ENCODE data around the gene MPPED1. TPM values are rescaled to one million over a fixed set of nuclear protein-coding genes. Genes with fewer than 3 reads are reported as not detected.

Gene MPPED1
- total RNA-seq, 1 donor from 2014 or later, result 526 TPM

DNA sequence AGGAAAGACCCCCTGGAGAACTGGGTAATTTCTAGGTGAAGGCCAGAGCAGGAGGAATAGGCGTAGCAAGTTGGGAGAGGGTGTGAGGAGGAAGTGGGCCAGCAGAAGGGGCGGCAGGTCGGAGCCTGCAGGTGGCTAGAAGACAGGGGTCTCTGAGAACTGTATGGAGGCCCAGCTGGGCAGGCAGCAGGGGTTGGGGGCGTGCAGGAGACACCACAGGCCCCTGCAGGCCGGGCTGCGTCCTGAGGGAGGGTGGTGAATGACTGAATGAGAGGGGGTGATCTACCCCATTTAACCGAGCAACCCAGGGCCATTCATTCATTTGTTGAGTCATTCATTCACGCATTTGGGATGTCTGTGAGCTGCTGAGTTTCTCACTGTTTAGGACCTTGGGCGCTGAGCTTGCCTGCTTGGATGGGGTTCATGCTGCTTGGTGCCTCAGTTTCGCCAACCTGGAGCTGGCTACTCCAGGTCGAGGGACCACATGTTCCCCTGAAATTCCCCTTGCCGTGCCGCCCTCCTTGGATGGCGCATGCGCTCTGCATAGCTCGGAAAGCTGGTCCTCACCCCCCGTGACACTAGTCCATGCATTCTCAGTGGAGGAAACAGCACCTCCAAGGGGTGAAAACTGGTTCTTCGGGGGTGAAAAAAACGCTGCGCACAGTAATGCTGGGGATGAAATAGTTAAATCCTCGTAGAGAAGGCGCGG, 15.6 kb downstream of the MPPED1 start:
- no peak for FAIRE-seq
- no peak for DNase-seq (ENCODE audit: low spot score in 2 of 2)

GRCh38 chr22:43428005-43428485, 16.2 kb downstream of the MPPED1 start:
- DNase-seq (ENCODE audit: low spot score in 2 of 2) (no peak), FAIRE-seq (no peak)

DNA sequence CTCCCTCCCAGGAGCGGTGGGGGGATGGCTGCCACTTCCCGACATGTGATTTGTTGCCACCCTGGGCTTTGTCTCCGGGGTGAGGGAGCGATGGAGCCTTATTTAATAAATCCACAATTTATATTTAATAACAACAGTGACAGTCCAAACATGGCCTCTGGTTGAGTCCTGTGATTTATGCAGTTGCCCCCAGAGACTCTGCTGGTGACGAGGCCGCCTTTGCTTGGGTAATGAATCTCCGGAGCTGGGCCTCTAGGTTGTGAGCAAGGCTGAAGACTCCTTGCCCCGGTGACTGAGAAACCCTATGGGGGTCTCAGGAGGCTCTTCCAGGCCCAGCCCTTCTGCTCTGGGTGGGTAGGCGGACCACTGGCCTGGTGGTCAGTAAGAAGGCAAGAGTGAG, 16.7 kb downstream of the MPPED1 start:
- DNase-seq (ENCODE audit: low spot score in 2 of 2), result no peak
- no peak for FAIRE-seq

GRCh38 chr22:43429426-43429825, 17.6 kb downstream of the MPPED1 start:
- FAIRE-seq (no peak), DNase-seq (ENCODE audit: low spot score in 2 of 2) (no peak)

DNA sequence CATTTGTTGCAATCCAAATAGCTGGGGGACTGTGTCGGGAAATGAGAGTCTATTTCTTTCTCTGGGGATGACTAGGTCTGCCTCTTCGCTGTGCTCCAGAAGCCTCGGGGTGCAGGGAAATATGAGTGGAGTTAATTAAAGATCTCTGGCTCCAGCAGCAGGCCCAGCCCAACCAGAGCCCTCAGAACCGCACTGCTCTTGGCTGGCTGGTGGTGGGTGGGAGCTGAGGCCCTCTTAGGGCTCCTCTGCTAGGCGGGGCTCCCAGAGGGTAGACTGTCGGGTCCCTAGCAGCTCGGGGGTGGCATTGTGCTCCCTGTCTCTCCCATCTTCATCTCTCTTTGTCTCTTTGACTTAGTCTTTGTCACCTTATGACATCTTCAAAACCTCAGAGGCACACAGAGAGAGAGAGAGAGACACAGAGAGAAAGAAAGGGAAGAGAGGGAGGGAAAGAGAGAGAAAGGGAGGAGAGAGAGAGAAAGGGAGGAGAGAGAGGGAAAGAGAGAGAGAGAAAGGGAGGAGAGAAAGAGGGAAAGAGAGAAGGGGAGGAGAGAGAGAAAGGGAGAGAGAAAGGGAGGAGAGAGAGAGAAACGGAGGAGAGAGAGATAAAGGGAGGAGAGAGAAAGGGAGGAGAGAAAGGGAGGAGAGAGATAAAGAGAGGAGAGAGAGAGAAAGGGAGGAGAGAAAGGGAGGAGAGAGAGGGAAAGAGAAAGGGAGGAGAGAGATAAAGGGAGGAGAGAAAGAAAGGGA, 20.2 kb downstream of the MPPED1 start:
- DNase-seq (ENCODE audit: low spot score in 2 of 2) (no peak), FAIRE-seq (no peak)

DNA sequence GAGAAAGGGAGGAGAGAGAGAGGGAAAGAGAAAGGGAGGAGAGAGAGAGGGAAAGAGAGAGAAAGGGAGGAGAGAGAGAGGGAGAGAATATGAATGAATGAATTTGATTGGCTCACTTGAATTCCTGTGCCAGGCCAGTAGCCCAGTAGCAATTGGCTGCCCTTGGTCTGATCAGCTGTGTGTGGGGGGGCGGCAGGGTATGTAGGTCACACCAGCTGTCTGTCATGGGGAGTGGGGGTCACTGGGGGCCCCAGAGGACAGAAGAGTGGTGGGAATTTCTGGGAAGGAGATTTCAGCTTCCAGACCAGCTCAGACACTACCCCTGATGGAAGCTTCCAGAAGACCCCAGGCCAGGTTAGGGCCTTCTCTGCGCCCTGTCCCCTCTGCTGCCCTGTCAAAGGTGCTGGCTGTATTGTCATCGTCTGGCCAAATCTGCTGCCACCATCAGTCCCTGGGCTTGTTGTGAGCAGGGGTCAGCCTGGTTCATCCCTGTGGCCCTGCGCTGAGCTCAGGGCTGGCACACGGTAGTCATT, 21.1 kb downstream of the MPPED1 start:
- FAIRE-seq (no peak), DNase-seq (ENCODE audit: low spot score in 2 of 2) (no peak)

DNA sequence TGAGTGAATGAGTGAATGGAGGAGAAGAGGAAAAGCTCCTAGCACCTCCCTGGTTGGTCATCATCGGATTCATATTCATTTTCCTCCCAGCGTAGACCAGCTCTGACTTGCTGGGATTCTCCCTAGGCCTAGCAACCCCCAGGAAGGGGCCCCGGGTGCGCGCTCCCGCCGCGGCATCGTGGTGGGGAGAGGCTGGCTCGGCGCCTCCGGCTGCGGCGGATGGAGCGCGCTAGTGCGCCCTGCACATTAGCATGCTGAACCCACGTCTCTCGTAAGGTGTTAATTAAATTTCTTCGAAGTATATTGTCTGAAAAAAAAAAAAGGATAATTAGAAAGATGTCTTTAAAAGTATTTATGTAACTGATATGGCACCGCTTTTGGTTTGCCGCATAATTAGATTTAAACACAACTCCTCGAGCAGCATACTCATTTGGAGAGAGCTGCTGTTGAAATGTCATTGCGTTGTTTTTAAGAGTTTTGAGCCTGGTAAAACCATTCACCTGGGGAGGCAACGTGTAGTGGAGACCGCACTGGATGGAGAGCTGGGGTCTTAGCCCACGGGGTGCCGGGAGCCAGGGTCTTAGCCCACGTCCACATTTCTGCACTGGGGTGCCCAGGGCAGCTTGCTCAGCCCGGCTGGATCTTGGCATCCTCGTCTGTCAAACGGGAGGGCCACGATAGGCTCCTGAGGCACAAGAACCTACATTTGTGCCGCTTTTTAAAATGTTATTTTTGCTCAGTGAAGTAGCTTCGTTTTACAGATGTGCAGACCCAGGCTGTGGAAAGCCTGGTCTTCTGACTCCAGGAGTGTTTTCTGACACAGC, 21.8 kb downstream of the MPPED1 start:
- DNase-seq (ENCODE audit: low spot score in 2 of 2) (no peak), FAIRE-seq (no peak)

- FAIRE-seq (no peak), DNase-seq (ENCODE audit: low spot score in 2 of 2) (no peak)
These were observed 22.6 kb downstream of the MPPED1 start for GRCh38 chr22:43434275-43434927.

DNA sequence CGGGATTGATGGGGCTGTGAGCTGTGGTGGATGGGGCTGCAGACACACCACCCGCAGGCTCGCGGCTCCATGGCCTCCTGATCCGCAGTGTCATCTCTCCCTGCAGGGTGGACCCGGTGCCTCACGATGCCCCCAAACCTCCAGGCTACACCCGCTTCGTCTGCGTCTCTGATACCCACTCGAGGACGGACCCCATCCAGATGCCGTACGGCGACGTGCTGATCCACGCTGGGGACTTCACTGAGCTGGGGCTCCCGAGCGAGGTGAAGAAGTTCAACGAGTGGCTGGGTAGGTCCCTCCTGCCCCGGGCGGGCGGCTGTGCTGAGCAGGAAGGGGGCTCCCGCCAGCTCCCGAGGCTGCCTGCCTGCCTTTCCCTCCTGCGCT, 23.1 kb downstream of the MPPED1 start:
- DNase-seq (ENCODE audit: low spot score in 2 of 2), result no peak
- FAIRE-seq, result no peak

DNA sequence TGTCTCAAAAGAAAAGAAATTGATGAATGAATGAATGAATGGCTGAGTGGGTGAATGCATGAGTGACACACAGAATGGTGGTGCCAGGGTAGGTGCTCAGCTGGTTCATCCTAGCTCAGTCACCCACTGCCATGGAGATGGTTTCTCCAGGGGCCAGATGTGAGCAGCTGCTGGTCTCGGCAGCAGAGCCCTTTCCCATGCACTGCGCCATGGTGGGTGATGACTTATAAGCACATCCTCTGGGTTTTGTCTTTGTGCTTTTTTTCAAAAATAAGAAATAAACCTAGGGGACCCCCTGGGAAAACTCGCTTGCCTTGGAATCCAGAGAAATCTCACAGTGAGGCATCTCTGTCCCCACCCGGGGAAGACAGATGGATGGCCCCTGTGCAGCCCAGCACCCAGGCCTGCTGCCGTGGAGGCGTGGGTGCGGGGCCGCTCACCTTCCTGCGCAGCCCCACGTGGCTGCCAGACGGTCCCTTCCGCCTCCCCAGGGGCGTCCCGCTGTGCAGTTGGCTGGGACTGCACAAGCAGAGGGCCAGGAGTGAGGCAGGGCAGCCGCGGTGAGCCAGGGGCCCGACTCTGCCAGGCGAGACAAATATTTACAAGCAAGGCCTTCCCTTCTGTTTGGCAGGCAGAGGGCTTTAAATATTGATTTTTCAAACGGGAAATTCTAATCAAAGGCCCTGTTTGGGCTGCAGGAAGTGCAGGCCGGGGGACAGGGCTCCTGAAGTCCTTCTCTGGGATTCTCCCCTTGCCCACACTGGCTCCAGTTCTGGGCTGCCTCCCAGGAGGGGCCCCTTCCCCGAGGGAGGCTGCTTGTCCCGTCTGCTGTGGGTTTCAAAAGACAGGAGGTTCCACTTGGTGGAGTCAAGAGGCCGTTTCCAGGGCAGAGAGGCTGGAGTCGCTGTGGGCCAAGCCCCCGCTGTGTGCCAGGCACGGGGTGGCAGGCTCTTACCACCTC, 24.3 kb downstream of the MPPED1 start:
- FAIRE-seq (no peak), DNase-seq (ENCODE audit: low spot score in 2 of 2) (no peak)

DNA sequence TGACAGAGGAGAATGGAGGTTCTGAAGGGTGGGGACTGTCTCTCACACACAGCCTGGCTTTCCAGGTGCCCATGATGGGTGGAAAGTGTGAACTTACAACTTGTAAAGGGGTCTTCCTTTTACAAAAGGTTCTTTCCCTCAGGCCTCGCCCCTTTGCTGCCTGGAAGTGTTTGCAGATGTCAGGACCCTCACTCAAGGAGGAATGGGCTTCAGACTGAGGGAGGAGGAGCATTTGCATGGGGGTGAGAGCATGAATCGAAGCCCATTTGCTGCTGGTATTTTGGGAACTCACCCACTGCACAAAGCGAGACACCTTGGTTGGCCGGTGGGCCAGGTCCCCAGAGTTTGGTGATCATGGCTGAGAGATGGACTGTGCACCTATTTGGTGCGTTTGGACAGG, 25.1 kb downstream of the MPPED1 start:
- DNase-seq (ENCODE audit: low spot score in 2 of 2) (no peak), FAIRE-seq (no peak)

- no peak for DNase-seq (ENCODE audit: low spot score in 2 of 2)
- FAIRE-seq, result no peak
These were observed 26.2 kb downstream of the MPPED1 start for GRCh38 chr22:43437871-43438475.

- no peak for DNase-seq (ENCODE audit: low spot score in 2 of 2)
- no peak for FAIRE-seq
These were observed 27.0 kb downstream of the MPPED1 start for GRCh38 chr22:43438666-43439347.

DNA sequence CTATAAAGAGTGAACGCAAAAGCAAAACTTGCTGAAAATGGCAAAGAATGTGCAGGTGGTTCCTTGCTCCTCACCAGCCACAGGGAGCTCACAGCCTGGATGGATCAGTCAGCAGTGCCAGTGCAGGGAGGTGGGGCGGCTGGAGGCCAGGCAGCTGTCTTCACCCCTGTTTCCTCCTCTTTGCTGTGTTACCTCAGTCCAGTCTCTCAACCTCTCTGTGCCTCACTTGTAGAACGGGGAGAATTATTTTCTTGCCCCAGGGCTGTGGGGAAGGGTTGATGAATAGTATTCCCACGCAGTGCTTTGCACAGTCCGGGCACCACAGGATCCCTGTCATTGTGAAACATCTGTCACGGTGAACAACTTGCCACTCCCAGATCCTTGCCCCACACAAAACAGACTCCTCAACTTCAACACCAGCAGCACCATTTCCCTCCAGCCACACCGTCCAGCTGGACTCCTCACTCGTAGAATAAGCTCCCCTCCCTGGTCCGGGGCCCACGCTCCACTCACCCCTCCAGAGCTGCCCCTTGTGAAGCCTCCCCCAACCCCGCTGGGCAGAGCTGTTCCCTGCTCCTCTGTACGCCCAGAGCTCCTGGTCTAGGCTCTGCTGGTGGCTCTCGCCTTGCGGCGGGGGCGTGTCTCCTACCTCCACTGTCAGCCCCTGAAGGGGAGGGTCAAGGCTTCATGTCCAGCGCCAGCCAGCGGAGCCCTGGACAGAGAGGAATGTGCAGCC, 27.7 kb downstream of the MPPED1 start:
- DNase-seq (ENCODE audit: low spot score in 2 of 2) (no peak), FAIRE-seq (no peak)

DNA sequence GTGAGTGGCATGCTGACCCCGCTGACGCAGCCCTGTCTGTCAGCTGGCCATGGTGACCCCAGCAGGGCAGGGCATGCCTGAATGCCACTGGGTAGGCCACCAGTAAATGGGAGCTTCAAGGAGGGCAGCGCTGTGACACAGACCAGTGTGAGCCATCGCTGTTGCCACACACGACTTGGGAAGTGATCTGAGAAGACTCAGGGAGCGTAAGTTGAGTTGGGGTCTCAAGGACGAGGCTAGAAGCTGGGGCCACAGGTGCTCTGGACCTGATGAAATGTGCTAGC, 28.2 kb downstream of the MPPED1 start:
- FAIRE-seq (no peak), DNase-seq (ENCODE audit: low spot score in 2 of 2) (no peak)

DNA sequence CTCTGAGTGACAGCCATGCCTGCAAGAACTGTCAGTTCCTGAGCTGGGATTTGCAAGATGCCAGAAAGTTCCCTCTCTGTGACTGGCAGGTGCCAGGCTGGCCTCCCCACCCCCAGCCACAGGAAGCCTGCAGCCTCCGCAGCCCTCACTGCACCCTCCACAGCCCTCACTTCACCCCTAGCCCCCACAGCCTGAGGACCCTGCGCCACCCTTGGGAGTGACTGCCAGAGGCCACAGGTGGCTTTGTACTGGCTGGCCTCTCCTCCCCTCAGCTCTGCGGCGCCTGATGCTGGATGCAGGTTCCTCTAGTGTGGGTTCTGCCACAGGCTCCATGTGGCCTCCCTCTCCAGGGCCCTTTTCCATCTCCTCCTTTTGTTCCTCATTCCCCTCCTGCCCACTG, 28.7 kb downstream of the MPPED1 start:
- no peak for DNase-seq (ENCODE audit: low spot score in 2 of 2)
- FAIRE-seq, result no peak

DNA sequence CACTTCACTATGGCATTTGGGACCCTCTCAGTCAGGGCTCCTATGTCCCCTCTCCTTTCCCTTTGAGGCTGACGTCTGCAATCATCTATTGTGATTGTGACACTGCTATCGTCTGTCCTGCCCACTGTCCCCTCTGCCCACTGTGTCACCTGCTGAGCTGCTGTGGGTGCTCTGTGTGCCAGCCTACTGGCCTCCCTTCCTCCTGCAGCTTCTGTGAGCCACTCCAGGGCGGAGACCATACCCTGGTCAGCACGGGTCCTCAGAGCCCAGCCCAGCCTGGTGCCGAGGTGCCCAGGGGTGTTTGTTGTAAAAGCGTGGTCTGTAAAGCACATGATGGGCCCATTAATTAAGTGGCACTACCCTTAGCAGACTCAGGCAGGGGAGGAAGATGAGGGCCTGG, 29.4 kb downstream of the MPPED1 start:
- DNase-seq (ENCODE audit: low spot score in 2 of 2) (no peak), FAIRE-seq (no peak)

DNA sequence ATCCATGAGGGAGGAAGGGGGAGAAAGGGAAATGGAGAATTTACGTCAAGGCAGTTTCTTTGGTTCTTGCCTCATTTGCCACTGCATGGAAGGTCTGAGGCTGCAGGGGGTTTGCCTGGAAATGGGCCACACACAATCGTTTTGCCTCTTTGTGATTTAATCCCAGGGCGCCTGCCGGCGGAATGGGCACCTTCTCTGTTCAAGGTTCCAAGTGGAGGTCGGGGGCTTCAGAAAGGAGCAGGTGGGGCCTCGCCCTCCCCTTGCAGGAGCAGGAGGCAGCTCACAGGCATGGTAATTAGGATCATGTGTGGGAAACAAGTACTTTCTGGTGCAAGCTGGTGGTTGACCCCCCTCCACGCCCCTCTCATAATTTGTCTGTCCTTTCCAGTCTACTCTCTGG, 29.9 kb downstream of the MPPED1 start:
- no peak for FAIRE-seq
- DNase-seq (ENCODE audit: low spot score in 2 of 2), result no peak
